Measurements from ENCODE around the gene GPR158.

Gene GPR158

GRCh38 chr10:25504306-25504705, 329.5 kb downstream of the GPR158 start:
- DNase-seq (ENCODE audit: low read depth in 3 of 3), result no peak

- no peak for DNase-seq (ENCODE audit: low read depth in 3 of 3)
Measured at GRCh38 chr10:25504838-25505237, 330.0 kb downstream of the GPR158 start.

- no peak for DNase-seq (ENCODE audit: low read depth in 3 of 3)
Measured at GRCh38 chr10:25505466-25505865, 330.7 kb downstream of the GPR158 start.

DNA sequence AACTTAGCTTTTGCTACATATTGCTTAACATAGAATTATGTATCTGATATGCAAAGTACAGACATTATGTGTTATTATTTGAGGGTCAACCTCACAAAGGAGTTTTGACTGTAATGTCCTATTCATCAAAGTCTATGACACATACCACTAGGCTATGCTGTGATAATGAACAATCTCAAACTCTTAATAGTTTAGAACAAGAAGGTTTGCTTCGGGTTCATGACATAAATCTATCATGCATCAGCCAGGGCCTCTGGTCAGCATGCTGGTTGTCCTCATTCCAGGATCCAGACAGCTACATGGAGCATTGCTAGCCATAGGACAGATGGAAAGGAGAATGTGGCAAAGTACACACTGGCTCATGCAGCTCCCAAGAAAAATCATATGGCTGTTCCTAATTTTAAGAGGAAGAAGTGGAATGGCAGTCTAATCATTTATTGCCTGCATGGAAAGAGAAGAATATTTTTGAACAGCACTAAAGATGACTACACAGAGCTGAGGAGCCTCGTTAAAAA, 332.1 kb downstream of the GPR158 start:
- DNase-seq (ENCODE audit: low read depth in 3 of 3), result no peak

DNA sequence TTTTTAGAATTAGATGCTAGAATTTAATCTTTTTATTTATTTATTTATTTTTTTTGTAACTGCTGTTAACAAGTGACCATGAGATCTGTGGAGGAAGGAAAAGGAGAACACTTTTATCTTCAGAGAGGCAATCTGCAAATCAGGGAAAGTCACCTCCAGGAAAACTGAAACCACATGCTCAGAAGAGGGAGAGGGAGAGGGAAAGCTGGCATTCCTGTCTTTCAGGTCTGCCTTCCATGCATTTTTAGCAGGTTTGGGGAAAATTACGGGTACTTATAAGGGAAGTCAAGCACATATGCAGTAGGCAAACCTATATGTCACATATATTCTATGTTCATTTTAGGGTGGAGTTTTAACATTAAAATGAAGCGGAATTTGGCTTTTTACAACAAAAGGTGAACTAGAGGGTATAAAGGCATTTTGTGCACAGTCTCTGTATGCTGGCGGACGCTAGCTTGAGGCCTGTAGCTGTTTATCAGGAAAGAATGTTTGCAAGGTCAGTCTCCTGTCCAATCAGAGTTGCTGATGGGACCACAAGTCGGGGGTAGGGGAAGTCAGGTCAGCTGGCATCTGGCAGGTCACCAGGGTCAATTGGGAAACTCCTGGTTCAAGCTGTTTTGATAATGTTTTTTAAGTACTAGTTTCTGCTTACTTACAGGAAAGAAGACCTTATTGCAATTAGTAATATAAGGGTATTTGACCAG, 333.5 kb downstream of the GPR158 start:
- no peak for DNase-seq (ENCODE audit: low read depth in 3 of 3)

DNA sequence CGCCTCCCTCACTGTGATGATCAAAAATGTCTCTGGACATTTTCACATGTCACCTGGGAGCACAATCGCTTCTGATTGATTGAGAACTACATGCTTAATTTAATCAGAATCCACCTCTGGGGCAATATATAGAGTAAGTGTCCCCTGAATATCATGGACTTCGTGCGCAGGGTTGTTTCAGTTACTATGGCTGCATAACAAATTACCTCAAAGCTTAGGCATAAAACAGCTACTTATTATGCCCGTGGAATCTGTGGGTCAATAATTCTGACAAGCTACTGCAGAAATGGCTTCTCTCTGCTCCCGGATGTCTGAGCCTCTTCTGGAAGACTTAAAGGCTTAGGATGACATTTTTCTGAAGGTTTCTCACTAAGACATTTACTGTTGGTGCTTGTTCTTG, 334.4 kb downstream of the GPR158 start:
- DNase-seq (ENCODE audit: low read depth in 3 of 3), result no peak

GRCh38 chr10:25522294-25522693, 347.5 kb downstream of the GPR158 start:
- DNase-seq (ENCODE audit: low read depth in 3 of 3), result no peak

DNA sequence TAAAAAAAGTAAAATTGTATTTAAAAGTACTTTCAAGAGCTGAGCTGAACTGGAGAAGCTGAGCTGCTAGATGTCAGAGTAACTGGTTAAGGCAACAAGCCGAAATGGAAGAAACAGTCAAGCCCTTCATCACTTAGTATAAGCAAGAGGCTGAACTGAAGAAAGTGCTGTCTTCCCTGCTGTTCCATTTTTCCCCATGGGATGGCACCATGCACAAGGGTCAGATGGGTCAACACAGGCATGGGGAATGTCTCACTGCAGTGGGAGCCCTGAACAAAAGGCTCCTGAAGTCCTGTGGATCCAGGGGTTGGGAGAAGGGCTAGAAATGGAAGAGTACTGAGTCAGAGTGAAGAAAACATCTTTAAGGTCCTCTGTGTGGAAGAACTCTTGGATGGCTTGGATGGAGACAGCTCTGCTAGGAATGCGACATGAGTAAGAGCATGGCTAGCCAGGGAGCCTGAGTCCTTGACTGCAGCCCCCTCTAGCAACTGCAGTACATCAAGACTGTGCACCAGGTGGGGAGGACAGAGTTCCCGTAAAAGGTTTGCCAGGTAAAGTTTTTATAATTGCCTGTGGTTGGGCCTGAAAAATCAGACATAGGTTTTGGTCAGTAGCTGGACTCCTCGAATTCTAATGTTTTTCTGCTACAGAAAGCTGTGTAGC, 348.3 kb downstream of the GPR158 start:
- no peak for DNase-seq (ENCODE audit: low read depth in 3 of 3)

GRCh38 chr10:25530306-25530705, 355.5 kb downstream of the GPR158 start:
- no peak for DNase-seq (ENCODE audit: low read depth in 3 of 3)

GRCh38 chr10:25531457-25532061, 356.8 kb downstream of the GPR158 start:
- DNase-seq (ENCODE audit: low read depth in 3 of 3), result no peak

DNA sequence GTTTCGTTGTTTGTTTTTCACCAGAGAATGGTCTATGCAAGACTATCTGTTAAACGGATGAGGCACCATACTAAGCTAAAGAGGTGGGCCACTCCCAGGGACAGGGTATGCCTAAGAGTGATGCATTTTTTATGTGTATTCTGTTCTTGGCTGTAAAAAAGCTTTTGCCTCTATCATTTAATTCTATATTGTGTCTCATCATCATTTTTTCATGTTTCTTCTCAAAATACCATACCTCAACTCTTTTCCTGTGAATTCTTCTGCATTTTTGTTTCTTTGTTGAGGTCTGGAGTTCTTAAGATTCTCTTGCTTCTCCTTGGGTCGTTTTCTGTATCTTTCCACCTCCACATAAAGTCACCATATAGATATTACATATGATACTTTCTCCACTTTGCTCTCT, 357.4 kb downstream of the GPR158 start:
- DNase-seq (ENCODE audit: low read depth in 3 of 3), result no peak

DNA sequence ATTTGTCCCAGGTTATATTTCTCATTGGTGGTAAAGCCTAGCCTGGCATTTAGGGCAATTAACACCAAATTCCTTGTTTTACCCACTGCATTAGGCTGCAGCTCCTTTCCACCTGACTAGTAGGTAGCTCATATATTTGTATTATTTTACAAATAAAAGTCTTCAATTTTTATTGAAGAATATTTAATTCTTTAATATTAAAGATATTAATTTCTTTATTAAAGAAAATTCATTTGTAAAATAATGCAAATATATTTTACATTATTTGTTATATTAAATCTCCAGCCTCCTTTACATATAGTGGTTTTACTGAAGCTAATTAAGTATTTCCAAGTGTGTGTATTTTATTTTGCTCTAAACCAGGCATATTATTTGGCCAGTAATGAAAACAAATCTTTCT, 361.2 kb downstream of the GPR158 start:
- no peak for DNase-seq (ENCODE audit: low read depth in 3 of 3)

- no peak for DNase-seq (ENCODE audit: low read depth in 3 of 3)
Measured at GRCh38 chr10:25547382-25547781, 372.6 kb downstream of the GPR158 start.

DNA sequence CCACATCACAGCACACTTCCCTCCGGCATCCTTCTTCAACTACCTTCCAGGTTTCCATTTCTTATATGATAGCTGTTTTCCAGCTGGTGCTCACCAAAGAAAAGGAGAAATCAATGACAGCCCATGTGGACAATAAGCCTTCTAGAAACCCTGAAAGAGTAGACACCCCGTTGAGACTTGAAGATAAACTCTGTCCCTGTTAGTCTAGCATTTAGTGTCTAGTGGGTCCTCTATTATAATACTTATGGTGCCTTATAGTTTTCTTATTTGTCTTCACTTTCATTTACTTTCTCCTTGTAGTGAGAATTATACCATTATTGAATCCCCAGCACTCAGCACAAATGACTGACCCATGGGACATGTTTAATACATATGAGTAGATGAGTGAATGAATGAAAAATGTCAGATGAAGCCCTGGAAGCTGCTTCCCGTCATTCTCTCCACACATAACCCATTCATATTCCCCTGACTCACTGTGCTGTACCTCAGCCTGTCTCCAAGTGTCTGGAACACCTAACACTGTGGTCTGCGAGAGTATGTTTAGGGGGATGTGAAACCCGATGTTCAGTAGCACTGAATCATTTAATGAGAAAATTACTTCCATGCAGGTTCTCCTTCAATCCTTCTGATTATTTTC, 377.6 kb downstream of the GPR158 start:
- no peak for DNase-seq (ENCODE audit: low read depth in 3 of 3)

DNA sequence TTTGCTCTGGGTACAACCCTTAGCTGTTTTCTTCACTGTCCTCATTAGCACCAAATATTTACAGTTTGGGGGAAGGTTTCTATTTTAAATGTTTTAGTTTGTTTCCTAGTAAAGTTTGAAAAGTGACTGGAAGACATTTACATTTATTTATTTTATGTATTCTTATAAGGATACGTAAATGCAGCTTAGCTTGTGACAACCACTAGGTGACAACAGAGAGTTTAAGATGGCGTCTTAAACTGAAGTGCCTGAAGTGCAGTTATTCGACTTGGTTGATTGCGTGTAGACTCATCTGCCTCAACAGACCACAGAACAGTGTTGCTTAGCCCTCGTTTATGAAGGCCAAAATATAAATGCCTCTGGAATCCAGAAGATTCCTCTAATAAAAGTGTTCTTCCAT, 381.1 kb downstream of the GPR158 start:
- DNase-seq (ENCODE audit: low read depth in 3 of 3), result no peak

DNA sequence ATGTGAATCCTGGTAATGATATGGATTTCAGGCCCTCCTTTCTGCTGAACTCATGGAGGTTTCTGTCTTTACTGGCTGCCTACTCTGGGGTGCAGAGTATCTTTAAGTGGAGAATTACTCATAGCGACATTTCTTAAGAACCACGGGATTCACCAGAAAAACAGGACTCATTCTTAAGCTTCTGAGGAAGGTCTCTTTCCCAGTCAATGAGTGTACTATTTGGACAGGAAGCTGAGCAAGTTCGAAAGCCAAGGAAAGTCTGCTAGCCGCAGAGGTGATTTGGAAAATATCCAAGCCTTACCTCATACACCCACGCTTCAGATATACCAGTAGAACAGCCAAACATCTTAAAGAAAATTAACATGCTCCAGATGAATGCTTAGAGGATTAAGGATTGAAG, 381.7 kb downstream of the GPR158 start:
- DNase-seq (ENCODE audit: low read depth in 3 of 3), result no peak

- no peak for DNase-seq (ENCODE audit: low read depth in 3 of 3)
Measured at GRCh38 chr10:25557136-25557535, 382.3 kb downstream of the GPR158 start.

- no peak for DNase-seq (ENCODE audit: low read depth in 3 of 3)
Measured at GRCh38 chr10:25561758-25562157, 387.0 kb downstream of the GPR158 start.

DNA sequence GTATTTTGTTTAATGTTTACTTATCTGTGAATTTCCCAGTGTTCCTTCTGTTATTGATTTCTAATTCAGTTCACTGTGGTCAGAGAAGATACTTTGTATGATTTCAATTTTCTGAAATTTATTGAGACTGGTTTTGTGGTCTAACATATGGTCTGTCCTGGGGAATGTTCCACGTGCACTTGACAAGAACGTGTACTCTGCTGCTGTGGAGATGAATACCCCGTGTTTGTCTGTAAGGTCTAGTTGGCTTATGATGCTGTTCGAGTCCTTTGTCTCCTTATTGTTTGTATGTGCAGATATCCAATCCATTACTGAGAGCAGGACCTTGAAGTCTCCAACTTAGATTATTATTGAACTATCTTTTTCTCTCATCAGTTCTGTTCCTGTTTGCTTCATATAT, 387.7 kb downstream of the GPR158 start:
- DNase-seq (ENCODE audit: low read depth in 3 of 3), result no peak

DNA sequence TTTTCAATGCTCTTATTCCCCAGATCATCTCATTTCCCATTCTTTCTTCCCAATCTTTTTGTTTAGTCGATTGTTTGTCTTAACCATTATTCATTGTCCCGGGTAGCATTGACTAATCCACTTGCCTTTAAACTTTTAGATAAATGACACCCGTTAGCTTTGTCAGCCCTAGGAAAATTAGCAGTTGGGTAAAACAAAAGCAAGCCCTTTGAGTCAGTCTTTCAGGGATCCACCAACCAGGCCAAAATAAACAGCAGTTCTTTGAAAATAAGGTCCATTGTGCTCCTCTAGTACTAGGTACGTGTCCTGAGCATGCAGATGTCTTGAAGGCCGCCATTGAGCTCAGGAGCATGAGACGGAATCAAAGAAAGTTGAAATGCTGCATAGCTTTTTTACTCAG, 389.6 kb downstream of the GPR158 start:
- DNase-seq (ENCODE audit: low read depth in 3 of 3), result no peak

DNA sequence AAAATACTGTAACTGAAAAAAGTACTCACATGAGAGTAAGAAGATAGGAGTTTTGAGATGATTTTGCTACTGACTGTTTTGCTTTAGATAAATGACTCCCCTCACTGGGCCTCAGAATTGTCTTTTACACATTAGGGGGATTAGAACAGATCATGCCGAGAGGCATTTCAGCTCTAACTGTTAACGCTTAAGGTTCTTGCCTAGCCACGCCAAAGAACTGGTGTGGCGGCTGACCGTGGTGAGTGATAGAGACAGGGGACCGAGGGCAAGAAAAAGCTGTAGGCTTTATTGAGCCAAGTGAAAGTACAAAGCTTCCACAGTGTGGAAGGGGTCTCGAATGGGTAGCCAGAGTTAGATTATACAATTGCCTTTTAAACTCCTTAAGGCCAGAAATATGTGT, 390.8 kb downstream of the GPR158 start:
- no peak for DNase-seq (ENCODE audit: low read depth in 3 of 3)

GRCh38 chr10:25573316-25573715, 398.5 kb downstream of the GPR158 start:
- DNase-seq (ENCODE audit: low read depth in 3 of 3), result no peak

GRCh38 chr10:25575343-25575742, 400.5 kb downstream of the GPR158 start:
- no peak for DNase-seq (ENCODE audit: low read depth in 3 of 3)

Data from stimulated activated CD4-positive, alpha-beta T cell treated with anti-CD3 and anti-CD28 coated beads, TNF-alpha, amount 100 ng/mL, for 4 hours (primary cell).